Prostate gland (tissue), 2 donors: ENCODE results near the gene TMEM161A.

ENCODE experiments used
- POLR2A ChIP-seq: fragments of 450-650 bp; IDR thresholded peaks from one replicate; pipeline ENCODE4 v1.6.1; 2016; ENCODE audit warnings: antibody characterized with exemption, mild to moderate bottlenecking
- POLR2AphosphoS5 ChIP-seq: sonication (generic); formaldehyde crosslinking; IDR thresholded peaks from one replicate; pipeline ENCODE4 v1.6.1; 2017; ENCODE audit warnings: antibody characterized with exemption
- TF ChIP-seq, protein P1 (sequence below), 4 experiments: fragments of 200-600 bp in 2 of 4; fragments of 450-650 bp in 2 of 4; sonication (generic) in 2 of 4; IDR thresholded peaks; 1 replicate in 3 of 4; 2 replicates in 1 of 4; pipeline ENCODE4 v1.5.1; 2016 to 2019; ENCODE audit warnings: antibody characterized with exemption in 4 of 4, mild to moderate bottlenecking in 2 of 4, moderate library complexity in 2 of 4

DNA sequence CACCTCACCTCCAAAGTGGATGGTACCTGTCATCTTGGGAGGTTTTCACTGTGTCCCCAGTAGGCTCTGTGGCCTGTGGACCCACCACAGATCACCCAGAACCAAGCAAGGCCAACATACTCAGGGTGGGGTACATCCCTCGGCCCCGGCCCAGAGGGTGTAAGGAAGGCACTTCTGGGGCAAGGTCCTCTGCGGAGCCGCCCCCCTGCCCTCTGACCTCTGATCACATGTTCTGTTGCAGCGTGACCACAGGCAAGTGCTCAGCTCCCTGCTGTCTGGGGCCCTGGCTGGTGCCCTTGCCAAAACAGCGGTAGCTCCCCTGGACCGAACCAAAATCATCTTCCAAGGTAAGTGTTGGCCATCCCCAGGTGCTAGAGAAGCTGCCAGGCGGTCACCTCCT lies 36.7 kb downstream of the TMEM161A start:
- TF ChIP-seq, protein P1, sequence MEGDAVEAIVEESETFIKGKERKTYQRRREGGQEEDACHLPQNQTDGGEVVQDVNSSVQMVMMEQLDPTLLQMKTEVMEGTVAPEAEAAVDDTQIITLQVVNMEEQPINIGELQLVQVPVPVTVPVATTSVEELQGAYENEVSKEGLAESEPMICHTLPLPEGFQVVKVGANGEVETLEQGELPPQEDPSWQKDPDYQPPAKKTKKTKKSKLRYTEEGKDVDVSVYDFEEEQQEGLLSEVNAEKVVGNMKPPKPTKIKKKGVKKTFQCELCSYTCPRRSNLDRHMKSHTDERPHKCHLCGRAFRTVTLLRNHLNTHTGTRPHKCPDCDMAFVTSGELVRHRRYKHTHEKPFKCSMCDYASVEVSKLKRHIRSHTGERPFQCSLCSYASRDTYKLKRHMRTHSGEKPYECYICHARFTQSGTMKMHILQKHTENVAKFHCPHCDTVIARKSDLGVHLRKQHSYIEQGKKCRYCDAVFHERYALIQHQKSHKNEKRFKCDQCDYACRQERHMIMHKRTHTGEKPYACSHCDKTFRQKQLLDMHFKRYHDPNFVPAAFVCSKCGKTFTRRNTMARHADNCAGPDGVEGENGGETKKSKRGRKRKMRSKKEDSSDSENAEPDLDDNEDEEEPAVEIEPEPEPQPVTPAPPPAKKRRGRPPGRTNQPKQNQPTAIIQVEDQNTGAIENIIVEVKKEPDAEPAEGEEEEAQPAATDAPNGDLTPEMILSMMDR (IDR thresholded peaks at IDR 0.05) = no peak
- TF ChIP-seq POLR2A (no peak), POLR2AphosphoS5 (no peak)
